Measurements from ENCODE around the gene MCRIP2.

The MCRIP2 gene

DNA sequence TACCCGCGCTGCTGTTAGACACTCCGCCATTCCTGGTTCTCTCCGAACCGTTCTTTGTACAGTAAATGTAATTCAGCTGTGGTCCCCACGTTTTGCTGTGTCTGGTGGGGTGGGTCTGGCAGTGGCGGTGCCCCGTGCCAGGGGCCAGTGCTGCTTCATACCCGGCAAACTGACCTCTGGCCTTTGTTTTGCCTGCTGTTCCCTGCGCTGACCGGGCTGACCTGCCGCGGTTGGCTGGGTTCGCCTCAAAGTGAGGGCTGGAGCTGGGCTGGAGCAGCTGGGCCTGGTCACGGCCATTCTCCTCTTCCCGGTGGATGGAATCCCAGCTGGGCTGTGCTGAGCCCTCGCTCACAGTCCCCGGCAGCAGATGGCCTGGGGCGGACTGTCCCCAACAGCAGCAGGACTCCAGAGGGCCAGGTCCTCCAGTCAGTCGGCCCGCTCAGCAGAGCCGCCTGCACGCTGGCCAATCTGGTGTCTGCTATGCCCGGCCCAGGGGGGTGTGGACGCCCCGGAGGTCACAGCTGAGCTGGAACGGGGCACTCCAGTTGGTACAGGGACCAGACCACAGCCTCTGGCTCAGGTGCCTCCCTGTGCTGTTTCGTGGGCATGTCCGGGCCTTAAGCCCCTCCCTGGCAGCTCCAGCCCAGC lies 12.3 kb upstream of the MCRIP2 start:
- TF ChIP-seq, protein P1, sequence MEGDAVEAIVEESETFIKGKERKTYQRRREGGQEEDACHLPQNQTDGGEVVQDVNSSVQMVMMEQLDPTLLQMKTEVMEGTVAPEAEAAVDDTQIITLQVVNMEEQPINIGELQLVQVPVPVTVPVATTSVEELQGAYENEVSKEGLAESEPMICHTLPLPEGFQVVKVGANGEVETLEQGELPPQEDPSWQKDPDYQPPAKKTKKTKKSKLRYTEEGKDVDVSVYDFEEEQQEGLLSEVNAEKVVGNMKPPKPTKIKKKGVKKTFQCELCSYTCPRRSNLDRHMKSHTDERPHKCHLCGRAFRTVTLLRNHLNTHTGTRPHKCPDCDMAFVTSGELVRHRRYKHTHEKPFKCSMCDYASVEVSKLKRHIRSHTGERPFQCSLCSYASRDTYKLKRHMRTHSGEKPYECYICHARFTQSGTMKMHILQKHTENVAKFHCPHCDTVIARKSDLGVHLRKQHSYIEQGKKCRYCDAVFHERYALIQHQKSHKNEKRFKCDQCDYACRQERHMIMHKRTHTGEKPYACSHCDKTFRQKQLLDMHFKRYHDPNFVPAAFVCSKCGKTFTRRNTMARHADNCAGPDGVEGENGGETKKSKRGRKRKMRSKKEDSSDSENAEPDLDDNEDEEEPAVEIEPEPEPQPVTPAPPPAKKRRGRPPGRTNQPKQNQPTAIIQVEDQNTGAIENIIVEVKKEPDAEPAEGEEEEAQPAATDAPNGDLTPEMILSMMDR (conservative IDR thresholded peaks at IDR 0.05; ENCODE audit: low read depth, low read length) = no peak
- no peak overlapping the region for H3K4me3 ChIP-seq (ENCODE audit: low read depth, low read length)
- no peak for DNase-seq (ENCODE audit: low read depth)

- DNase-seq (ENCODE audit: low read depth) = no peak
- H3K4me3 ChIP-seq (ENCODE audit: low read depth, low read length) = no peak overlapping the region
- TF ChIP-seq, protein P1 (conservative IDR thresholded peaks at IDR 0.05; ENCODE audit: low read depth, low read length) = no peak
These were observed 11.8 kb upstream of the MCRIP2 start for GRCh38 chr16:629833-630248.

DNA sequence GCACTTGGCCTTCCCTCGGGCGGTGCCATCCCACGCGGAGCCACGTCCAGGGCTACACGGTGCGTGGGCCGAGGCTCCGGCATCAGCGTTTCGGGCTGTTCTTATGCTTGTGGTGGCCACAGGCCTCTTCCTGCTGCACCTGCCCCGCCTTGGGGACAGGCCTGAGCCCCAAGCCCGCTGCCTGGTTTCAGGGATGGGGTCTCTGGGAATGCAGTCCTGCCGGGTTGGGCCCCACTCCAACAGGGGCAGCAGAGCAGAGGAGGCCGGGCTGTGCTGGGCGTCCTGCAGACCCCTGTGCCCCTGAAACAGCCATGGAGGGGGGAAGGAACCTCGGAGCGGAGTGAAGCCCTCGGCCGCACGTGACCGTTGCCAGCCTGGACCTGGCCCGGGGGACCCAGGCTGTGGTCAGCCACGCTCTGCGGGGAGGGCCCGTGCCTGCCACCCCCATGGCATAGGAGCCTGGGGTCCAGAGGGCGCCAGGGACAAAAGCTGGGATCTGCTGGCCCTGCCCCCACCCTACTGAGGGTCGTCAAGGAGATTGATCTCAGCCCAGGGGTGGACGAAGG lies 11.3 kb upstream of the MCRIP2 start:
- DNase-seq (ENCODE audit: low read depth) = no peak
- H3K4me3 ChIP-seq (ENCODE audit: low read depth, low read length) = no peak overlapping the region
- TF ChIP-seq, protein P1 (conservative IDR thresholded peaks at IDR 0.05; ENCODE audit: low read depth, low read length) = no peak

- DNase-seq (ENCODE audit: low read depth) = no peak
- TF ChIP-seq, protein P1 (conservative IDR thresholded peaks at IDR 0.05; ENCODE audit: low read depth, low read length) = no peak
- H3K4me3 ChIP-seq (ENCODE audit: low read depth, low read length) = no peak within 1 kb of the TSS
These were observed 10.7 kb upstream of the MCRIP2 start, which contains the start of gene WFIKKN1 for GRCh38 chr16:630815-631405. WFIKKN1 (plus strand) TSS chr16:630985; CDS start chr16:631254, 269 bp downstream.

DNA sequence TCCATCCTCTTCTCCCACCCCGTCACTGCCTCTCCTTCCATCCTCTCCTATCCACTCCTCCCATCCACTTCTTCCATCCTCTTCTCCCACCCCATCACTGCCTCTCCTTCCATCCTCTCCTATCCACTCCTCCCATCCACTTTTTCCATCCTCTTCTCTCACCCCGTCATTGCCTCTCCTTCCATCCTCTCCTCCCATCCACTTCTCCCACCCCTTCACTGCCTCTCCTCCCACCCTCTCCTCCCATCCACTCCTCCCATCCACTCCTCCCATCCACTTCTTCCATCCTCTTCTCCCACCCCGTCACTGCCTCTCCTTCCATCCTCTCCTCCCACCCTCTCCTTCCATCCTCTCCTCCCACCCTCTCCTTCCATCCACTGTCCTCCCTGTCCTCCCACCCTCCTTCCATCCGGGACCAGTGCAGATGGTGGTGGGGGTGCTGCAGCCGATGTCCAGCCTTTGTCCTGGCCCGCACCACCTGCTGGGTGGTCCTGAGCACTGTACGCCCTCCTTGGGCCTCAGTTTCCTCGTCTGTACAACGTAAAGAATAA lies 9.7 kb upstream of the MCRIP2 start:
- no peak for DNase-seq (ENCODE audit: low read depth)
- no peak overlapping the region for H3K4me3 ChIP-seq (ENCODE audit: low read depth, low read length)
- TF ChIP-seq, protein P1 (conservative IDR thresholded peaks at IDR 0.05; ENCODE audit: low read depth, low read length) = no peak

DNA sequence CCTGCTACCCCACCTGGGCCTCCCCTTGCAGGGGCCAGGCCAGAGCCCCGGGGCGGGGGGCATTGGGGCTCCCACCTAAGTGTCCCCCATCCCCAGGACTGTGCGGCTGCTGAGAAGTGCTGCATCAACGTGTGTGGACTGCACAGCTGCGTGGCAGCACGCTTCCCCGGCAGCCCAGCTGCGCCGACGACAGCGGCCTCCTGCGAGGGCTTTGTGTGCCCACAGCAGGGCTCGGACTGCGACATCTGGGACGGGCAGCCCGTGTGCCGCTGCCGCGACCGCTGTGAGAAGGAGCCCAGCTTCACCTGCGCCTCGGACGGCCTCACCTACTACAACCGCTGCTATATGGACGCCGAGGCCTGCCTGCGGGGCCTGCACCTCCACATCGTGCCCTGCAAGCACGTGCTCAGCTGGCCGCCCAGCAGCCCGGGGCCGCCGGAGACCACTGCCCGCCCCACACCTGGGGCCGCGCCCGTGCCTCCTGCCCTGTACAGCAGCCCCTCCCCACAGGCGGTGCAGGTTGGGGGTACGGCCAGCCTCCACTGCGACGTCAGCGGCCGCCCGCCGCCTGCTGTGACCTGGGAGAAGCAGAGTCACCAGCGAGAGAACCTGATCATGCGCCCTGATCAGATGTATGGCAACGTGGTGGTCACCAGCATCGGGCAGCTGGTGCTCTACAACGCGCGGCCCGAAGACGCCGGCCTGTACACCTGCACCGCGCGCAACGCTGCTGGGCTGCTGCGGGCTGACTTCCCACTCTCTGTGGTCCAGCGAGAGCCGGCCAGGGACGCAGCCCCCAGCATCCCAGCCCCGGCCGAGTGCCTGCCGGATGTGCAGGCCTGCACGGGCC lies 8.9 kb upstream of the MCRIP2 start:
- TF ChIP-seq, protein P1 (conservative IDR thresholded peaks at IDR 0.05; ENCODE audit: low read depth, low read length) = no peak
- no peak for DNase-seq (ENCODE audit: low read depth)
- H3K4me3 ChIP-seq (ENCODE audit: low read depth, low read length) = no peak overlapping the region
